ENCODE measurements around the gene PRTFDC1. TPM values are rescaled to one million over a fixed set of nuclear protein-coding genes. Genes with fewer than 3 reads are reported as not detected.

The PRTFDC1 gene
- total RNA-seq, 1 experiment from 2014 or later: not detected

DNA sequence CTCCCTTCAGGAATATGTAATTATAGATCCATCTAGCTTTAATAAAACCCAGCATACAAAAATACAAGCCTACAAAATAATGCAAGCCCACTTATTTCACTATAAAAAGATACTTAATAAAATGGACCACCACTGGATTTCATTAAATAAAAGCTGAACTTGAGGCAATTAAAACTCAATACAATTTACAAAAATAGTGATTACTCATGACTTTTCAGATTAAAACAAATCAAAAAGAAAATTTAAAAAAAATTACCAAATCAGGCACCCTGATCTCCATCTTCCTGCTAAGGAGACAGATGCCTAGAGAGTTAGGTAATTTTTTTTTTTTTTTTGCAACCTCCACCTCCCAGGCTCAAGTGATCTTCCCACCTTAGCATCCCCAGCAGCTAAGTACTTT is 41.8 kb downstream of the PRTFDC1 start:
- Histone ChIP-seq H4K20me1 (ENCODE audit: insufficient read depth) (no peaks in the 10 kb centered on the region), H3K9ac (ENCODE audit: low read length) (no peak overlapping the region), H3K27ac (ENCODE audit: low read depth, low read length) (no peak overlapping the region), H3K4me3 (replicated peaks in 1 of 2; ENCODE audit: low read depth in 1 of 2, low read length in 2 of 2) (no peak overlapping the region), H2AFZ (ENCODE audit: low read depth, low read length, poor library complexity, severe bottlenecking) (no peak overlapping the region), H3K36me3 (ENCODE audit: control insufficient read depth in 1 of 2, insufficient read depth in 2 of 2, low read length in 2 of 2) (no peaks in the 10 kb centered on the region), H3K4me2 (ENCODE audit: low read length) (no peak overlapping the region), H3K79me2 (ENCODE audit: insufficient read depth, low read length) (no peaks in the 10 kb centered on the region), H3K4me1 (ENCODE audit: control insufficient read depth in 1 of 2, insufficient read depth in 2 of 2, low read length in 2 of 2) (peaks cover 12 to 20% of the 10 kb centered on the region in 2 experiments), H3K27me3 (ENCODE audit: insufficient read depth, low read length) (no peaks in the 10 kb centered on the region), H3K9me2 (ENCODE audit: insufficient read depth) (no peaks in the 10 kb centered on the region), H3K9me3 (ENCODE audit: control insufficient read depth in 1 of 2, insufficient read depth in 1 of 2, low read depth in 1 of 2, low read length in 2 of 2) (no peaks in the 10 kb centered on the region)
- intact Hi-C loops (cut with micrococcal nuclease): no loop called here
- DNase-seq (ENCODE audit: low read depth, low spot score) (no peak), ATAC-seq (no peak)
- BruUV-seq (replicated peaks): no TSS peak
- POLR2A ChIA-PET: no interaction called here
- RAD21 ChIA-PET (ENCODE audit: low non-redundant PET in 1 of 2, low total read pairs in 2 of 2, uncharacterized antibody in 2 of 2, unreplicated experiment in 2 of 2): no interaction called here
- CTCF ChIA-PET: no interaction called here
- TF ChIP-seq CEBPB (IDR thresholded peaks at IDR 0.05; ENCODE audit: low read depth) (no peak), TCF7L2 (IDR thresholded peaks at IDR 0.05; ENCODE audit: borderline replicate concordance, extremely low read depth, insufficient read depth, insufficient read length) (no peak)
- TF ChIP-seq, protein P1, sequence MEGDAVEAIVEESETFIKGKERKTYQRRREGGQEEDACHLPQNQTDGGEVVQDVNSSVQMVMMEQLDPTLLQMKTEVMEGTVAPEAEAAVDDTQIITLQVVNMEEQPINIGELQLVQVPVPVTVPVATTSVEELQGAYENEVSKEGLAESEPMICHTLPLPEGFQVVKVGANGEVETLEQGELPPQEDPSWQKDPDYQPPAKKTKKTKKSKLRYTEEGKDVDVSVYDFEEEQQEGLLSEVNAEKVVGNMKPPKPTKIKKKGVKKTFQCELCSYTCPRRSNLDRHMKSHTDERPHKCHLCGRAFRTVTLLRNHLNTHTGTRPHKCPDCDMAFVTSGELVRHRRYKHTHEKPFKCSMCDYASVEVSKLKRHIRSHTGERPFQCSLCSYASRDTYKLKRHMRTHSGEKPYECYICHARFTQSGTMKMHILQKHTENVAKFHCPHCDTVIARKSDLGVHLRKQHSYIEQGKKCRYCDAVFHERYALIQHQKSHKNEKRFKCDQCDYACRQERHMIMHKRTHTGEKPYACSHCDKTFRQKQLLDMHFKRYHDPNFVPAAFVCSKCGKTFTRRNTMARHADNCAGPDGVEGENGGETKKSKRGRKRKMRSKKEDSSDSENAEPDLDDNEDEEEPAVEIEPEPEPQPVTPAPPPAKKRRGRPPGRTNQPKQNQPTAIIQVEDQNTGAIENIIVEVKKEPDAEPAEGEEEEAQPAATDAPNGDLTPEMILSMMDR (IDR thresholded peaks at IDR 0.05 in 2 of 3, conservative IDR thresholded peaks at IDR 0.05 in 1 of 3; ENCODE audit: borderline replicate concordance in 1 of 3, insufficient read depth in 1 of 3, low read depth in 2 of 3, low read length in 2 of 3): no peak

DNA sequence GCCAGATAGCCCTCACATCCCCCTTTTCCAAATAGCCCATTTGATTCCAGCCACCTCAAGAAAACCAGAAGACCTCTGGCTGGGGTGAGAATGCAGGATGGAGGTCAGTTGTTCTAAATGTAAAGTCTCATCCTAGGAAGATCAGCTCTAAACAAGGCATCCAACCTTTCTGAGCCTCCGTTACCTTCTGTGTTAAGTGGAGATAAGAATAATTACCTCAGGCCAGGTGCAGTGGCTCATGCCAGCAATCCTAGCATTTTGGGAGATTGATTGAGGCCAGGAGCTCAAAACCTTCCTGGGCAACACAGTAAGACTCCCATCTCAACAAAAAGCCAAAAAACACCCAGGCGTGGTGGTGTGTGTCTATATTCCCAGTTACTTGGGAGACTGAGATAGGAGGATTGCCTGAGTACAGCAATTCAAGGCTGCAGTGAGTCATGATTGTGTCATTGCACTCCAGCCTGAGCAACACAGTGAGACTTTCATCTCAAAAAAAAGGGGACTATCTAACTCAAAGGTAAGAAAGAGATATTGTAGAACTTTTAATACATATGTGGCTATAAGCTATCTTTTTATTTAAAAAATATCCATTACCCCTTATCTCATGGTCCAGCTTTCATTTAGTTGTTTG is 43.5 kb downstream of the PRTFDC1 start:
- intact Hi-C loops (cut with micrococcal nuclease): no loop called here
- BruUV-seq (replicated peaks): no TSS peak
- H3K27ac ChIP-seq (ENCODE audit: low read depth, low read length): no peak overlapping the region
- H3K9me3 ChIP-seq (ENCODE audit: control insufficient read depth in 1 of 2, insufficient read depth in 1 of 2, low read depth in 1 of 2, low read length in 2 of 2): no peaks in the 10 kb centered on the region
- ChIA-PET RAD21 (ENCODE audit: low non-redundant PET in 1 of 2, low total read pairs in 2 of 2, uncharacterized antibody in 2 of 2, unreplicated experiment in 2 of 2) (no interaction called here), POLR2A (no interaction called here), CTCF (no interaction called here)
- H3K9ac ChIP-seq (ENCODE audit: low read length): no peak overlapping the region
- no peaks in the 10 kb centered on the region for H4K20me1 ChIP-seq (ENCODE audit: insufficient read depth)
- no peaks in the 10 kb centered on the region for H3K79me2 ChIP-seq (ENCODE audit: insufficient read depth, low read length)
- peak overlapping the region; percentile 68 for H3K4me2 ChIP-seq (ENCODE audit: low read length)
- H3K4me1 ChIP-seq (ENCODE audit: control insufficient read depth in 1 of 2, insufficient read depth in 2 of 2, low read length in 2 of 2): peaks cover 12 to 20% of the 10 kb centered on the region in 2 experiments
- no peak overlapping the region; a peak in 1 of 4 replicates for H3K4me3 ChIP-seq (replicated peaks in 1 of 2; ENCODE audit: low read depth in 1 of 2, low read length in 2 of 2)
- H3K9me2 ChIP-seq (ENCODE audit: insufficient read depth): no peaks in the 10 kb centered on the region
- H3K27me3 ChIP-seq (ENCODE audit: insufficient read depth, low read length): no peaks in the 10 kb centered on the region
- TF ChIP-seq TCF7L2 (IDR thresholded peaks at IDR 0.05; ENCODE audit: borderline replicate concordance, extremely low read depth, insufficient read depth, insufficient read length) (peak; percentile 27), SP1 (IDR thresholded peaks at IDR 0.05; ENCODE audit: low read depth) (peak; percentile 24; the same call in 1 of the 2 replicates), CEBPB (IDR thresholded peaks at IDR 0.05; ENCODE audit: low read depth) (no peak), FOSL1 (IDR thresholded peaks at IDR 0.05; ENCODE audit: low read depth) (peak; percentile 94), JUND (IDR thresholded peaks at IDR 0.05) (peak; percentile 59)
- no peaks in the 10 kb centered on the region for H3K36me3 ChIP-seq (ENCODE audit: control insufficient read depth in 1 of 2, insufficient read depth in 2 of 2, low read length in 2 of 2)
- H2AFZ ChIP-seq (ENCODE audit: low read depth, low read length, poor library complexity, severe bottlenecking): peak overlapping the region; percentile 64
- ATAC-seq (peak; percentile 93), DNase-seq (ENCODE audit: low read depth, low spot score) (peak; percentile 51)

Data from HCT116 (cell line).